Fibroblast of peridontal ligament (primary cell): Measurements from ENCODE around the gene B3GAT1.

Experiments
- DNase-seq: peaks from one replicate; pipeline ENCODE4 v3.0.0-alpha.2; 2010; ENCODE audit errors: extremely low read depth

Gene B3GAT1

GRCh38 chr11:134390706-134391569 is 21.1 kb downstream of the B3GAT1 start:
- no peak for DNase-seq

DNA sequence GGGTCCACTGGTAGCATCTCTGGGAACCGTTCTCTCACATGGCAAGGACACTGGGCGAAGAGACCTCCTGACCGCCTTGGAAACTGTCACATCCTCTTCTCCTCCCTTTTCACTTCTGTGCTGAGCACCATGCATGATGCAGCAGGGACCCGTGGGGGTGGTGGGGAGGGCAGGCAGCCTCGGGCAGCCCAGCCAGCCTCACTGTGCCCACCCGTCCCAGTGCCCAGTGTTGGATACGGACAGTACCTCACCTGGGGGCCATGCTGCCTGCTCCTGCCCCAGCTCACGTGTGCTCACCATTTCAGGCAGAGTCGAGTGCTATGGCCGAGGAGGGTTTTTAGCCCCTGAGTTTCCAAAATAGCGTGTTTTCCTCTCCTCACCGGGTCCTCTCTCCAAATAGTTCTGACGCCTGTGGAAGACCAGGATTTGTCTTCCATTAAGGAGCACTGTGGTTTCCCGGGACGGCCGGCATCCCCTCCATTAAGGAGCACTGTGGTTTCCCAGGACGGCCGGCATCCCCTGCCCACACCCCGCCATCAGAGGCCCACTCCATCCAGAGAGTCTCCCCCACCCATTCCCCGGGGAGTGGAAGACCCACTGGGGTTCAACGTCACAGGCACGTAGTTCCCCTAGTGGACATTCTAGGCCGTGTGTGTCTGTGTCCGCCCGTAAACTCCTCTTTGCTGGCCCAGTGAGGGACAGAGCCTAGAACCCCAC is 22.4 kb downstream of the B3GAT1 start:
- DNase-seq, result no peak

- DNase-seq, result no peak
These were observed 23.5 kb downstream of the B3GAT1 start for GRCh38 chr11:134388590-134388989.

DNA sequence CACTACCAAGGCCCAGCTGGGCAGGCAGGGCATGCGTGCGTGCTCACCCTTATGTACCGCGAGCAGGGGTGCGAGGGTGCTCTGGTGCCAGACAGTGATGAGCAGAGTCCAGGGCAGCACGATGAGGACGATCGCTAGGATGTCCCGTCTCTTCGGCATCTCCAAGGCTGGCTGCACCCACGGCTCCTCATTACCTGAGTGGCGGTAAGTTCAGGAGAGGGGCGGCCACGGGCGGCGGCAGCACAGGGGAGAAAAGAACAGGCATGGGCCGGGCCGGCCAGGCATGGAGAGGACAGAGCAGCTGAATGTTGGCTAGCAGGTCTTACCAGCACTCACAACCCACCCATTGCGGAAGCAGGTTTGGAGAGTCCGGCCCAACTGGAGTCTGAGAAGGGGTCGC is 24.5 kb downstream of the B3GAT1 start:
- DNase-seq, result no peak

DNA sequence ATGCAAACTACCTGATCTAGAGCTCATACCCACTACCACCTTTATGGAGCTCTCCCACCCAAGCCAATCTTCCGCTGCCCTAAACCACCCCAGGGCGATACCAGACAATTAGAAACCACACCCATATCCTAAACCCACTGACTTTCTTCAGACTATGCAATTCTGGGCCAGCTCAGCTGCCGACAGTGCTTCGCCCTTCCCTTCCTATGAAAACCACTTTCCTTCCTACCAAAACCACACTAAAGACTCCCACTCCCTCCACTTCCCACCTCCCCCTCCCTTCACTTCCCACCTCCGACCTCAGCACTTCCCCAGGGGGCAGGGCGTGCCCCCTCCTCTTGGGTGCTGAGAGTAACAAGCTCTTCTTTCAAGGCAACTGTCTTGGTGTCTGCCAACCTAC is 25.1 kb downstream of the B3GAT1 start:
- no peak for DNase-seq

DNA sequence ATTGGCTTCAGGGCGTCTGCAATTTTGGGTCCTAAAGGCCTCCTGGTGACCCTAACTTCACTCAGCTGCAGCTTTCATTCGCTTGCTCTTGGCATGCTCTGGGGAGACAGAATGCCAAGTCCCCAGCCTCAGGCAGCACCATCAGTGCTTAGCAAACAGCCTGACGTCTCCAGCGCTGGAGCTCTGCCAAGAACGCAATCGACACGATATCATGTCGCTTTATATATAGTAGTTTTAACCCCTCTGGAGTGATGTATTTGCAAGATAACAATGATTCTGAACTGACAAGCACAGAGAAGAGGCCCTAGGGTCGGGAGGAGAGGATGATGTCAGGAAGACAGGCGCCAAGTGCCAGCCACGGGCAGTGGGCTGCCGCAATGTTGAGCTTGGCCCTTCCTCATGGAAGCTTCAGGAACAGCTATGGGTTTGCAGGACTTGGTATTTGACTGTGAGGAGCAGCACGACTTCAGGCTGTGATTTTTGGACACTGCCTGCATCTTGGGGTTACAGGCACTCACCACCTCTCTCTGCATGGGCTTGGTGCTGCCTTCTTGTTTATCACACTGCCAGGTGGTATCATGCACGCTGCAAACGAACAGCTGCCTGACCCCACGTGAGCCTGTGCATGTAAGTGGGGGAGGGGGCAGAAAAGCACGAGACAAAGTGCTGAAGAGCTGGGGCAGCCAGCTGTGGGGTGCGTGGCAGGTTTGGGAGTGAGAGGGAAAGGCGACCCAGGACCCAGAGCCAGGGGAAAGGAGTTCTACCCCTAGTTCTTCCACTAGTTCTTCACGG is 26.1 kb downstream of the B3GAT1 start:
- no peak for DNase-seq

DNA sequence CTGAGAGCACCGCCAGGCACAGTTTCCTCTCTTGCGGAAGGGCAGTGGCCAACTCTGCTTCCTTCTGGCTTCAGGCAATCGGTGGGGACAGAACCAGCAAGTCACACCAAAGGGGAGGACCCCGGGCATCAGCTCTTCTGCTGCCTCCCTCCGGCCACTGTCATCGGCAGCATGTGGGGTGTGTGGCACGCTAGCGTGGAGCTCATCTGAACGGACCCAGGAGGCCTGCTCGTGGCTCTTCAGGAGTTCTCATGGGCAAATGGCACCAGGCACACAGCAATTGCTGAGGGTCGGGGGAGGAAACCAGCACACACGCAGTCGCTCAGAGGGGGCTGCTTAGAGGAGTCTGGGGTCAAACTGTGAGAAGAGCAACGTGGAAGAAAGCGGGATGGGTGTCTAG is 26.9 kb downstream of the B3GAT1 start:
- DNase-seq, result no peak

DNA sequence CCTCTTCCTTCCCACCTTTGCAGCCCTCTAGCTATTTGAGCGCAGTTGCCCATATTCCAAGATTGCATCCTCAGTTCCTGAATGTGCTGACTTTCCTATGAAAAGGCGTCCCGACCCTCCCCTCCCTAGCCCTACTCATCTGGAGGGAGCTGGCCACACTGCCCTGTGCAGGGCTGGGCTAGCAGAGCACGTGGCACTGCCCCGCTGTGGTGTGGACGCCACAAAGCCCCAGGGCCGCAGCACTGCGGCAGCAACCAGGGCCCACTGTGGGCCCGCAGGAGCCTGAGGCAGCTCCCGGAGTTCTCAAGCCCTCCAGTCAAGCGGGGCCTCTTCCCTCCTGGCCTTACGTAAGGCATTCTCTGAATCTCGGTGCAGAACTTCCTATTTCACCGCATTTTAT is 27.6 kb downstream of the B3GAT1 start:
- DNase-seq, result no peak

DNA sequence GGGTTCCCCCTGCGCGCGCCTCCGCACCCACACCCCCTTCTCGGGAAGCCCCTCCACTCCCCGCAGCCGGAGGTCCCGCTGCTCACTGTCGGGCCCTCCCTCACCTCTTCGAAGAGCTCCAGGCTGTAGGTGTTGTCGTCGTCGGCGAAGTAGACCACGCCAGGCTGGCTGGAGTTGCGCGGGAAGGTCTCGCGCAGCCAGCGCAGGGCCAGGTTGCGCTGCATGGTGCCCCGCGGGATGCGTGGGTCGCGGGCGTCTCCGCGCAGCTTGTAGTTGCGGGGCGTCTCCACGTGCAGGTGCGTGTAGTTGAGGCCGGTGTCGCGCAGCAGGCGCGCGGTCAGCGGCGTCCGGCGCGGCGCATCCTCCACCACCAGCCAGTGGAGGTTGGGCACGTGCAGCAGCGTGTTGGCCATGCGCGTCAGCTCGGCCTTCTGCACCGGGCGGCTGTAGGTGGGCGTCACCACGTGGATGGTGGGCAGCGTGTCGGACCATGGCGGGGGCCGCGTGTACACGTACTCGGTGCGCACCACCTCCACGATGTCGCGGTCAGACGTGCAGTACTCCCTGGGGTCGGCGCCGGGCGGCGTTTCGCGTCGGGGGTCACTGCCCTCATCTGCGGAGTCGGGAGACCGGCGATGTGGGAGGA is 28.3 kb downstream of the B3GAT1 start:
- no peak for DNase-seq

- DNase-seq, result no peak
These were observed 29.2 kb downstream of the B3GAT1 start for GRCh38 chr11:134382830-134383229.

- no peak for DNase-seq
These were observed 29.8 kb downstream of the B3GAT1 start for GRCh38 chr11:134382257-134382656.

GRCh38 chr11:134380785-134381184 is 31.3 kb downstream of the B3GAT1 start:
- no peak for DNase-seq

DNA sequence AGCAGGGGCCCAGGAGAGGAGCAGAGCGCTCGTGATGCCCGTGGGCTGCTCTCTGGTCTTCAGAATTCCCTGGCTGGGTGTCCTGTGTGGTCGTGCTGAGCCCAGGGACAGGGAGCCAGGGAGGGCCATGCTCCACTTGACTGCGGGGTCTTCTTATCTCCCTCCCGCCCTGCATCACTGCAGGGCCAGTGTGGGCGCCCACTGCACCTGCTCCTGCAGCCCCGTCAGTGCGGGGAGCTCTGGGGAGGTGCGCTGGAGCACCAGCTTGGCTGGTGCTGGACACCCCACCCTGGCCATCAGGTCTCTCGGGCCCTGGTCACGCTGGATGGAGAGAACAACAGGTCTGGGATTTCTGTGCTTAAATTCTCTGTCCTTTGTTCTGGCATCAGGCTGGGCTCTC is 31.8 kb downstream of the B3GAT1 start:
- DNase-seq, result no peak

- DNase-seq, result no peak
These were observed 32.8 kb downstream of the B3GAT1 start for GRCh38 chr11:134379241-134379640.

DNA sequence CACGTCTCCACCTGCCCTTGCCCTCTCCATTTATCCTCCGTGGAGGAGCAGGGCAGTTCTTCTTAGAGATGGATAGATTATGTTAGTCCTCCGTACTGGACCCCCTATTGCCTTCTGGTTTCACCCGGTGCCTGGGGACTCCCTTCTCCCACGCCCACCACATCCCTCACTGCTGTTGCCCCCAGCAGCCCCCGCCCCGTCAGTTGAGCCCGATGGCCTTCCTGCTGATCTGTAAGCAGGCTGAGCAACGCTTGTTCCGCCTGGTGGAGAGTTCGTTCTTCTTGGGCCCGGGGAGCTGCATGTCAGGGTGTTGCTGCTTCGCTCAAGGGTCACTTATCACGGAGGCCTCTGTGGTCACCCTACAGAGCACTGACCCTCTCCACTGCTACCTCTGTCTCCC is 34.2 kb downstream of the B3GAT1 start:
- no peak for DNase-seq

GRCh38 chr11:134376150-134376921 is 35.7 kb downstream of the B3GAT1 start:
- no peak for DNase-seq

DNA sequence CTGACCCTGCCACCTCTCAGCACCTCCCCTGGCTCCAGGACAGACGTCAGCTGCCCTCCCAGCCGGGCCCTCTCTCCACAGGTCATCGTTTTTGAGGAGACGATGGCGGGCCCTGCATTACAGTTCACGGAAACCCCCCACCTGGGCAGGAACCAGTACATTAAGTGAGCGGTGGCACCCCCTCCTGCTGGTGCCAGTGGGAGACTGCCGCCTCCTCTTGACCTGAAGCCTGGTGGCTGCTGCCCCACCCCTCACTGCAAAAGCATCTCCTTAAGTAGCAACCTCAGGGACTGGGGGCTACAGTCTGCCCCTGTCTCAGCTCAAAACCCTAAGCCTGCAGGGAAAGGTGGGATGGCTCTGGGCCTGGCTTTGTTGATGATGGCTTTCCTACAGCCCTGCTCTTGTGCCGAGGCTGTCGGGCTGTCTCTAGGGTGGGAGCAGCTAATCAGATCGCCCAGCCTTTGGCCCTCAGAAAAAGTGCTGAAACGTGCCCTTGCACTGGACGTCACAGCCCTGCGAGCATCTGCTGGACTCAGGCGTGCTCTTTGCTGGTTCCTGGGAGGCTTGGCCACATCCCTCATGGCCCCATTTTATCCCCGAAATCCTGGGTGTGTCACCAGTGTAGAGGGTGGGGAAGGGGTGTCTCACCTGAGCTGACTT is 37.0 kb downstream of the B3GAT1 start:
- DNase-seq, result no peak

GRCh38 chr11:134374171-134374570 is 37.9 kb downstream of the B3GAT1 start:
- DNase-seq, result no peak

- DNase-seq, result no peak
These were observed 38.4 kb downstream of the B3GAT1 start for GRCh38 chr11:134373591-134374052.

GRCh38 chr11:134372961-134373360 is 39.1 kb downstream of the B3GAT1 start:
- no peak for DNase-seq
